Thyroid gland (tissue), 4 donors: Measurements from ENCODE around the gene PPP1R13B.

Experiments used
- POLR2A ChIP-seq, 2 donors: fragments of 450-650 bp; IDR thresholded peaks; one replicate each; pipeline ENCODE4 v1.6.1; 2017; ENCODE audit warnings: antibody characterized with exemption in 2 of 2, mild to moderate bottlenecking in 2 of 2, moderate library complexity in 1 of 2
- TF ChIP-seq, protein P1 (sequence below), 6 experiments: fragments of 200-600 bp in 3 of 6; fragments of 450-650 bp in 3 of 6; sonication (generic) in 3 of 6; IDR thresholded peaks; one replicate each; pipeline ENCODE4 v1.5.1; 2016 to 2019; ENCODE audit warnings: antibody characterized with exemption in 6 of 6, mild to moderate bottlenecking in 2 of 6, inconsistent platforms in 1 of 6, moderate library complexity in 1 of 6

DNA sequence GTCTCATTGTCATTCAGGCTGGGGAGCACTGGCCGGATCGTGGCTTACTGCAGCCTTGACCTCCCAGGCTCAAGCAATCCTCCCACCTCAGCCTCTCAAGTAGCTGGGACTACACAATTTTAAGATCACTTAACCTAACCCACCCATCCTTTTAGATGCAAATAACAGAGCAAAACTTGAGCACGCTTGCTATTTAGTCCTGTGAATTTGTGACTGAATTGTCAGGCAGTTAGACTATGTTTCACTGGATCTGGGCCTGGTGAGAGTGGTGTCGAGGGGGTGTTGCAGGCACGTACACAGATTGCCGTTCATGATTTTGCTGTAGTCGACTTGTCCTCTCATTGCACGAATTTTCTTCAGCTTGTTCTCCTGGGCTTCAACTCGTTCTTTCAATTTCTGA is 93.6 kb downstream of the PPP1R13B start:
- TF ChIP-seq, protein P1, sequence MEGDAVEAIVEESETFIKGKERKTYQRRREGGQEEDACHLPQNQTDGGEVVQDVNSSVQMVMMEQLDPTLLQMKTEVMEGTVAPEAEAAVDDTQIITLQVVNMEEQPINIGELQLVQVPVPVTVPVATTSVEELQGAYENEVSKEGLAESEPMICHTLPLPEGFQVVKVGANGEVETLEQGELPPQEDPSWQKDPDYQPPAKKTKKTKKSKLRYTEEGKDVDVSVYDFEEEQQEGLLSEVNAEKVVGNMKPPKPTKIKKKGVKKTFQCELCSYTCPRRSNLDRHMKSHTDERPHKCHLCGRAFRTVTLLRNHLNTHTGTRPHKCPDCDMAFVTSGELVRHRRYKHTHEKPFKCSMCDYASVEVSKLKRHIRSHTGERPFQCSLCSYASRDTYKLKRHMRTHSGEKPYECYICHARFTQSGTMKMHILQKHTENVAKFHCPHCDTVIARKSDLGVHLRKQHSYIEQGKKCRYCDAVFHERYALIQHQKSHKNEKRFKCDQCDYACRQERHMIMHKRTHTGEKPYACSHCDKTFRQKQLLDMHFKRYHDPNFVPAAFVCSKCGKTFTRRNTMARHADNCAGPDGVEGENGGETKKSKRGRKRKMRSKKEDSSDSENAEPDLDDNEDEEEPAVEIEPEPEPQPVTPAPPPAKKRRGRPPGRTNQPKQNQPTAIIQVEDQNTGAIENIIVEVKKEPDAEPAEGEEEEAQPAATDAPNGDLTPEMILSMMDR (IDR thresholded peaks at IDR 0.05), result no peak
- TF ChIP-seq POLR2A (IDR thresholded peaks at IDR 0.05), result no peak
